ENCODE data around the gene HCST.

- TF ChIP-seq CTCF (IDR thresholded peaks at IDR 0.05; ENCODE audit: low read depth, low read length) (no peak), POLR2A (IDR thresholded peaks at IDR 0.05; ENCODE audit: extremely low read depth, insufficient read length) (no peak)
These were observed 38.5 kb downstream of the HCST start for GRCh38 chr19:35940839-35941238.

All from NB4 (cell line).